C4-2B (cell line): ENCODE results near the gene GPR27.

Experiments used
- H3K27ac ChIP-seq: fragments of 450-650 bp; 2 replicates; pipeline ENCODE4 v1.5.1; 2017
- CTCF ChIP-seq: fragments of 450-650 bp; conservative IDR thresholded peaks from 2 replicates; pipeline ENCODE4 v1.5.1; 2017; ENCODE audit warnings: mild to moderate bottlenecking
- ZFX ChIP-seq: fragments of 450-650 bp; IDR thresholded peaks from 2 replicates; pipeline ENCODE4 v1.6.1; 2017

The GPR27 gene

GRCh38 chr3:71733319-71733718, 20.3 kb upstream of the GPR27 start:
- no peak overlapping the region for H3K27ac ChIP-seq
- TF ChIP-seq CTCF (no peak), ZFX (no peak)

DNA sequence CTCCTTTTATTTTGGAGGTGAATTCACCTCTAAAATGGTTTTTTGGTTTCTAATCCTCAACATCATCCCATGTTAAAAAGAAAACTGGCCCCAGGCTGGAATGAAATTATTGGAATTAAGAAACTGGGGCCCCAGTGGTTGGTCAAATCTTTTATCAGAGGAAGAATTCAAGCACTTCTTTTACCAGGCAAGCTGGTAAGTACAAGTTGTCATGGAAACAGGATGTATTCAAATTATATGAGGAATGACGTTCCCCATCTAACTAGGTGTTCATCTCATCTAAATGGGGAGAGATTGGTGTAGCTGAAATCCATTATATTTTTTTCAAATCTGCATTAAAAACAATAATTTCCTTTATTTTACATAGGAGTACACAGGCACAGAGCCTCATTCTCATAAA, 18.8 kb upstream of the GPR27 start:
- H3K27ac ChIP-seq = no peak overlapping the region
- TF ChIP-seq ZFX = no peak
- TF ChIP-seq CTCF = no peak

DNA sequence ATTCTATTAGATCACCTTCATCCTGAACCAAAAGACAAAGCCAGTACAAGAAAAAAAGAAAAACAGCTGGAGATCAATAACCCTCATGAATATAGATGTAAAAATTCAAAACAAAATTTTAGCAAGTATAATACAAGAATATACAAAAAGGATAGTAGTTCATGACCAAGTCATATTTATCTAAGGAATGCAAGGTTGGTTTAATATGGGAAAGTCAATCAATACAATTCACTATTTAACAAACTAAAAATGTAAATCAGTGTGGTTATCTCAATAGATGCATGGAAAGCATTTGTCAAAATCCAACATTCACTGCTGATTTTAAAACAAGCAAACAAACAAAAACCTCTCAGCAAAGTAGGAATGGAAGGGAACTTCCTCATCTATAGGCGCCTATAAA, 11.0 kb upstream of the GPR27 start:
- no peak overlapping the region for H3K27ac ChIP-seq
- TF ChIP-seq CTCF (no peak), ZFX (no peak)

- H3K27ac ChIP-seq = no peak overlapping the region
- no peak for TF ChIP-seq CTCF
- no peak for TF ChIP-seq ZFX
Observed at GRCh38 chr3:71744738-71745137, 8.9 kb upstream of the GPR27 start.

- no peak for TF ChIP-seq CTCF
- TF ChIP-seq ZFX = no peak
- no peak overlapping the region for H3K27ac ChIP-seq
Observed at GRCh38 chr3:71751602-71752001, 2.1 kb upstream of the GPR27 start.

DNA sequence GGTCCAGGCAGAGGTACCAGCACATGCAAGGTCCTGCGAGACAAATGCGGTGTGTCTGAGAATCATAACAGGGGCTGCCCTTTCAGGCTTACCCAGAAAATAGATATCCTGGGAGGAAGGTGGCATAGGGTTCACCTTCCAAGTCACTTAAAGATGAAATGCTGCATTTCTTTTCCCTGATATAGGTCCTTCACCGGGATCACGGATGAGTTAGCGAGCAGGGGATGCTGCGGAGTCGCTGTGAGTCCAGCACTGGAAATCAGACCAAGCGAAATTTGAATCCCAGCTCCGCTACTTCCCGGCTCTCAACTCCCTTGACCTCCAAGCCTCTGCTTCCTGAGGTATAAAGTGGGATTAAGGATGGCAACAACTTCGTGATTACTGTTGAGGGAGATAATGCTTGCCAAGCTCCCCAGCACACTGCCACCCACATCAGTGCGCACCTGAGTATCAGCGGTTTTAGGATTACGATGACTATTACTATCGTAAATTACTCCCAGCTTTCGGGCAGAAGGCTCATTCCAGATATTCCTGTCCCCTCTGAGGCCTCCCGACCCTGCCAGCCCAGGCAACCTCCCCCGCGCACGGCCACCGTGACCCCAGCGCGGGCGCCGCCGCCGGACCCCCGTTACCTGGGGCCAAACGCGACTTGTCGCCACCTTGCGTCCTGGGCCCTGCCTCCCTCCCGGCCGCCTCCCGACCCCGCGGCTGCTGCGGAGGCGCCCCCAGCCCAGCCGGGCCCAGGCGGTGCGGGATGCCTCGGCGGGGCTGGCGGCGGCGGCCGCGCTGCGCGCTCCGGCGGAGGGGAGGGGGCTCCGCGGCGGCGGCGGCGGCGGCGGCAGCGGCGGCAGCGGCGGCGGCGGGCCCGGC, 589 bp upstream of the GPR27 start:
- TF ChIP-seq ZFX (no peak), CTCF (no peak)
- H3K27ac ChIP-seq = no peak overlapping the region

DNA sequence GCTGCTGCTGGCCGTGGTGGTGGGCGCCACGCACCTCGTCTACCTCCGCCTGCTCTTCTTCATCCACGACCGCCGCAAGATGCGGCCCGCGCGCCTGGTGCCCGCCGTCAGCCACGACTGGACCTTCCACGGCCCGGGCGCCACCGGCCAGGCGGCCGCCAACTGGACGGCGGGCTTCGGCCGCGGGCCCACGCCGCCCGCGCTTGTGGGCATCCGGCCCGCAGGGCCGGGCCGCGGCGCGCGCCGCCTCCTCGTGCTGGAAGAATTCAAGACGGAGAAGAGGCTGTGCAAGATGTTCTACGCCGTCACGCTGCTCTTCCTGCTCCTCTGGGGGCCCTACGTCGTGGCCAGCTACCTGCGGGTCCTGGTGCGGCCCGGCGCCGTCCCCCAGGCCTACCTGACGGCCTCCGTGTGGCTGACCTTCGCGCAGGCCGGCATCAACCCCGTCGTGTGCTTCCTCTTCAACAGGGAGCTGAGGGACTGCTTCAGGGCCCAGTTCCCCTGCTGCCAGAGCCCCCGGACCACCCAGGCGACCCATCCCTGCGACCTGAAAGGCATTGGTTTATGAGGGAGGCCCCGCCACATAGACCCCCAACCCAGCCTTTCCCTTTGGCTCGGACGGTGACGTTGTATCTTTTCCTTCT, 1.1 kb downstream of the GPR27 start:
- no peak overlapping the region for H3K27ac ChIP-seq
- TF ChIP-seq CTCF = no peak
- no peak for TF ChIP-seq ZFX
